HepG2 (cell line): ENCODE data around the gene PRM3. TPM values are rescaled to one million over a fixed set of nuclear protein-coding genes. Genes with fewer than 3 reads are reported as not detected.
A peak's percentile ranks its signal among the peaks of the same experiment; 100 is the strongest.

Experiments used
- AKAP8 ChIP-seq: sonication (generic); formaldehyde crosslinking; IDR thresholded peaks from 2 replicates; pipeline ENCODE4 v1.5.1; 2020; ENCODE audit warnings: mild to moderate bottlenecking, missing genetic modification reagents
- CHD2 ChIP-seq: IDR thresholded peaks from 2 replicates; pipeline ENCODE4 v1.6.1; 2011; ENCODE audit warnings: low read depth, low read length, improper control_type of control experiment
- FOXK1 ChIP-seq: sonication (generic); formaldehyde crosslinking; IDR thresholded peaks from 2 replicates; pipeline ENCODE4 v1.4.0; 2020; ENCODE audit warnings: low read depth, missing genetic modification reagents, borderline replicate concordance
- HIC2 ChIP-seq: sonication (generic); formaldehyde crosslinking; IDR thresholded peaks from 2 replicates; pipeline ENCODE4 v1.9.0; 2022; ENCODE audit warnings: low read depth, missing genetic modification reagents
- NR2C2 ChIP-seq: sonication (generic); formaldehyde crosslinking; IDR thresholded peaks from 2 replicates; pipeline ENCODE4 v1.4.0; 2020; ENCODE audit warnings: missing genetic modification reagents, mild to moderate bottlenecking, moderate library complexity, borderline replicate concordance
- RBFOX2 ChIP-seq: fragments of 200-400 bp; formaldehyde crosslinking; IDR thresholded peaks from 2 replicates; pipeline ENCODE4 v1.6.1; 2017; ENCODE audit warnings: low read depth, mild to moderate bottlenecking, low read length
- SMAD3 ChIP-seq: sonication (generic); formaldehyde crosslinking; IDR thresholded peaks from 2 replicates; pipeline ENCODE4 v1.4.0; 2020; ENCODE audit warnings: missing genetic modification reagents
- SUZ12 ChIP-seq: fragments of 150-350 bp; IDR thresholded peaks from 2 replicates; pipeline ENCODE4 v1.6.1; 2014; ENCODE audit warnings: low read depth, low read length
- XBP1 ChIP-seq: sonication (generic); formaldehyde crosslinking; IDR thresholded peaks from 2 replicates; pipeline ENCODE4 v1.5.0; 2020; ENCODE audit warnings: missing genetic modification reagents
- ZNF557 ChIP-seq: sonication (generic); formaldehyde crosslinking; IDR thresholded peaks from 2 replicates; pipeline ENCODE4 v1.4.0; 2020; ENCODE audit warnings: missing genetic modification reagents
- ZSCAN31 ChIP-seq: sonication (generic); formaldehyde crosslinking; IDR thresholded peaks from 2 replicates; pipeline ENCODE4 v1.5.0; 2020; ENCODE audit warnings: low read depth, mild to moderate bottlenecking, missing genetic modification reagents
- polyA plus RNA-seq, 8 experiments: library from polyadenylated mRNA; depleted of rRNA in 3 of 8; stranded (reverse) in 7 of 8; unstranded in 1 of 8; fragments of >200 nt; fragmentation: Illumina TruSeq in 4 of 8; extraction: Trizol in 4 of 8; gene quantifications; 2 replicates each; pipeline versions ENCODE4 v1.2.1 to v1.2.3, GENCODE V29; 2011 to 2016; ENCODE audit warnings: low read depth in 4 of 8, missing spikeins in 1 of 8, mixed read lengths in 1 of 8; ENCODE audit not compliant: insufficient read depth in 1 of 8
- total RNA-seq, 5 experiments: library from RNA; depleted of rRNA; stranded (reverse); fragments of >200 nt; fragmentation: Illumina TruSeq; extraction: Trizol; gene quantifications; 2 replicates each; pipeline ENCODE4 v1.2.3, GENCODE V29; 2016; ENCODE audit warnings: low read depth in 1 of 5
- TF ChIP-seq, protein P1 (sequence below): IDR thresholded peaks from 2 replicates; pipeline ENCODE4 v1.6.1; 2016; ENCODE audit warnings: low read depth
- TF ChIP-seq, protein P2 (sequence below): sonication (generic); formaldehyde crosslinking; IDR thresholded peaks from 2 replicates; pipeline ENCODE4 v1.5.0; 2020; ENCODE audit warnings: missing genetic modification reagents
- TF ChIP-seq, protein P3 (sequence below): sonication (generic); formaldehyde crosslinking; IDR thresholded peaks from 2 replicates; pipeline ENCODE4 v1.4.0; 2020; ENCODE audit warnings: missing genetic modification reagents, borderline replicate concordance

PRM3 gene
- total and polyA plus RNA-seq, 2 of the 13 experiments (the other 11 are each of a cell fraction or from before 2014, with no cell fraction given), result not detected

DNA sequence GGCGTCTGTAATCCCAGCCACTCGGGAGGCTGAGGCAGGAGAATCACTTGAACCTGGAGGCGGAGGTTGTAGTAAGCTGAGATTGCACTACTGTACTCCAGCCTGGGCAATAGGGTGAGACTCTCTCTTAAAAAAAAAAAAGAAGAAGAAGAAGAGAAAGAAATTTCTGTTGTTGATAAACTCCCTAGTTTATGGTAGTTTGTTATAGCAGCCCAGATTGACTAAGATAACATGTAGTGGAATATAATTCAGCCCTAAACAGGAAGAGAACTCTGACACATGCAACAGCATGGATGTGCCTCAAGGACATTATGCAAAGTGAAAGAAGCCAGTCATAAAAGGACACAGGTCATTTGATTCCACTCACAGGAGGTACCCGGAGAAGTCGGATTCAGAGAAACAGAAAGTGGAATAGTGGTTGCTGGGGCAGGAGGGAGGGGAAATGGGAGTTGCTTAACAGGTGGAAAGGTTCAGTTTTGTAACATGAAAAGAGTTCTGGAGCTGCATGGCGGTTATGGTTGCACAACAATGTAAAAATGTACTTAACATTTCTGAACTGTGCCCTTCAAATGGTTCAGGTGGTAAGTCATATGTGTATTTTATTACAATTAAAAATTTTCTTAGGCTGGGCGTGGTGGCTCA is 33.7 kb upstream of the PRM3 start (continued):
- no peak for TF ChIP-seq SUZ12
- TF ChIP-seq, protein P1, sequence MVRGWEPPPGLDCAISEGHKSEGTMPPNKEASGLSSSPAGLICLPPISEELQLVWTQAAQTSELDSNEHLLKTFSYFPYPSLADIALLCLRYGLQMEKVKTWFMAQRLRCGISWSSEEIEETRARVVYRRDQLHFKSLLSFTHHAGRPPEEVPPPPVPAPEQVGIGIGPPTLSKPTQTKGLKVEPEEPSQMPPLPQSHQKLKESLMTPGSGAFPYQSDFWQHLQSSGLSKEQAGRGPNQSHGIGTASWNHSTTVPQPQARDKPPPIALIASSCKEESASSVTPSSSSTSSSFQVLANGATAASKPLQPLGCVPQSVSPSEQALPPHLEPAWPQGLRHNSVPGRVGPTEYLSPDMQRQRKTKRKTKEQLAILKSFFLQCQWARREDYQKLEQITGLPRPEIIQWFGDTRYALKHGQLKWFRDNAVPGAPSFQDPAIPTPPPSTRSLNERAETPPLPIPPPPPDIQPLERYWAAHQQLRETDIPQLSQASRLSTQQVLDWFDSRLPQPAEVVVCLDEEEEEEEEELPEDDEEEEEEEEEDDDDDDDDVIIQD, result peak; percentile 60; the same call in 1 of the 2 replicates
- no peak for TF ChIP-seq HIC2 (CRISPR knock-in tag)
- TF ChIP-seq AKAP8 (CRISPR knock-in tag), result no peak
- peak; percentile 78 for TF ChIP-seq FOXK1
- TF ChIP-seq RBFOX2, result no peak
- peak; percentile 49; the same call in 1 of the 2 replicates for TF ChIP-seq SMAD3
- TF ChIP-seq ZSCAN31 (CRISPR knock-in tag), result 0 out of 2 replicates have a peak, but pooled peaks have one; percentile 49
- TF ChIP-seq, protein P2, sequence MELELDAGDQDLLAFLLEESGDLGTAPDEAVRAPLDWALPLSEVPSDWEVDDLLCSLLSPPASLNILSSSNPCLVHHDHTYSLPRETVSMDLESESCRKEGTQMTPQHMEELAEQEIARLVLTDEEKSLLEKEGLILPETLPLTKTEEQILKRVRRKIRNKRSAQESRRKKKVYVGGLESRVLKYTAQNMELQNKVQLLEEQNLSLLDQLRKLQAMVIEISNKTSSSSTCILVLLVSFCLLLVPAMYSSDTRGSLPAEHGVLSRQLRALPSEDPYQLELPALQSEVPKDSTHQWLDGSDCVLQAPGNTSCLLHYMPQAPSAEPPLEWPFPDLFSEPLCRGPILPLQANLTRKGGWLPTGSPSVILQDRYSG (CRISPR knock-in tag), result 0 out of 2 replicates have a peak, but pooled peaks have one; percentile 53
- peak; percentile 84 for TF ChIP-seq NR2C2 (CRISPR knock-in tag)
- TF ChIP-seq ZNF557, result peak; percentile 77; the same call in 1 of the 2 replicates
- TF ChIP-seq, protein P3, sequence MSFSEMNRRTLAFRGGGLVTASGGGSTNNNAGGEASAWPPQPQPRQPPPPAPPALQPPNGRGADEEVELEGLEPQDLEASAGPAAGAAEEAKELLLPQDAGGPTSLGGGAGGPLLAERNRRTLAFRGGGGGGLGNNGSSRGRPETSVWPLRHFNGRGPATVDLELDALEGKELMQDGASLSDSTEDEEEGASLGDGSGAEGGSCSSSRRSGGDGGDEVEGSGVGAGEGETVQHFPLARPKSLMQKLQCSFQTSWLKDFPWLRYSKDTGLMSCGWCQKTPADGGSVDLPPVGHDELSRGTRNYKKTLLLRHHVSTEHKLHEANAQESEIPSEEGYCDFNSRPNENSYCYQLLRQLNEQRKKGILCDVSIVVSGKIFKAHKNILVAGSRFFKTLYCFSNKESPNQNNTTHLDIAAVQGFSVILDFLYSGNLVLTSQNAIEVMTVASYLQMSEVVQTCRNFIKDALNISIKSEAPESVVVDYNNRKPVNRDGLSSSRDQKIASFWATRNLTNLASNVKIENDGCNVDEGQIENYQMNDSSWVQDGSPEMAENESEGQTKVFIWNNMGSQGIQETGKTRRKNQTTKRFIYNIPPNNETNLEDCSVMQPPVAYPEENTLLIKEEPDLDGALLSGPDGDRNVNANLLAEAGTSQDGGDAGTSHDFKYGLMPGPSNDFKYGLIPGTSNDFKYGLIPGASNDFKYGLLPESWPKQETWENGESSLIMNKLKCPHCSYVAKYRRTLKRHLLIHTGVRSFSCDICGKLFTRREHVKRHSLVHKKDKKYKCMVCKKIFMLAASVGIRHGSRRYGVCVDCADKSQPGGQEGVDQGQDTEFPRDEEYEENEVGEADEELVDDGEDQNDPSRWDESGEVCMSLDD, result no peak
- peak; percentile 35; the same call in 1 of the 2 replicates for TF ChIP-seq XBP1 (CRISPR knock-in tag)
- no peak for TF ChIP-seq CHD2
